ENCODE results near the gene AGBL4. TPM values are rescaled to one million over a fixed set of nuclear protein-coding genes. Genes with fewer than 3 reads are reported as not detected.

Gene AGBL4
- total RNA-seq, 4 donors from 2014 or later = 0.13 TPM; not detected in 3

DNA sequence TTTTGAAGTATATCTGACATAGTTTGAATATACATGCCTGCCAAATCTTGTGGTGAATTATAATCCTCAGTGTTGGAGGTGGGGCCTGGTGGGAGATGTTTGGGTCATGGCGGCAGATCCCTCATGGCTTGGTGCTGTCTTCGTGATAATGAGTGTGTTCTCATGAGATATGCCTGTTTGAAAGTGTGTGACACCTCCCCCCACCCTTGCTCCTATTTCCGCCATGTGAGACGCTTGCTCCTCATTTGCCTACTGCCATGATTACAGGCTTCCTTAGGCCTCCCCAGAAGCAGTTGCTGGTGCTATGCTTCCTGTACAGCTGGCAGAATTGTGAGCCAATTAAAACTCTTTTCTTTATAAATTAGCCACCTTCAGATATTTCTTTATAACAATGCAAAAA lies 810.5 kb downstream of the AGBL4 start:
- H3K36me3 ChIP-seq = no peaks in the 10 kb centered on the region
- no peaks in the 10 kb centered on the region for H3K27me3 ChIP-seq
- H3K9me3 ChIP-seq = no peaks in the 10 kb centered on the region
- H3K4me1 ChIP-seq = no peaks in the 10 kb centered on the region
- H3K27ac ChIP-seq (replicated peaks in 1 of 4) = no peak overlapping the region
- TF ChIP-seq POLR2AphosphoS5 (IDR thresholded peaks at IDR 0.05) (no peak), EP300 (IDR thresholded peaks at IDR 0.05) (no peak), POLR2A (IDR thresholded peaks at IDR 0.05; ENCODE audit: low read depth) (no peak)
- TF ChIP-seq, protein P1, sequence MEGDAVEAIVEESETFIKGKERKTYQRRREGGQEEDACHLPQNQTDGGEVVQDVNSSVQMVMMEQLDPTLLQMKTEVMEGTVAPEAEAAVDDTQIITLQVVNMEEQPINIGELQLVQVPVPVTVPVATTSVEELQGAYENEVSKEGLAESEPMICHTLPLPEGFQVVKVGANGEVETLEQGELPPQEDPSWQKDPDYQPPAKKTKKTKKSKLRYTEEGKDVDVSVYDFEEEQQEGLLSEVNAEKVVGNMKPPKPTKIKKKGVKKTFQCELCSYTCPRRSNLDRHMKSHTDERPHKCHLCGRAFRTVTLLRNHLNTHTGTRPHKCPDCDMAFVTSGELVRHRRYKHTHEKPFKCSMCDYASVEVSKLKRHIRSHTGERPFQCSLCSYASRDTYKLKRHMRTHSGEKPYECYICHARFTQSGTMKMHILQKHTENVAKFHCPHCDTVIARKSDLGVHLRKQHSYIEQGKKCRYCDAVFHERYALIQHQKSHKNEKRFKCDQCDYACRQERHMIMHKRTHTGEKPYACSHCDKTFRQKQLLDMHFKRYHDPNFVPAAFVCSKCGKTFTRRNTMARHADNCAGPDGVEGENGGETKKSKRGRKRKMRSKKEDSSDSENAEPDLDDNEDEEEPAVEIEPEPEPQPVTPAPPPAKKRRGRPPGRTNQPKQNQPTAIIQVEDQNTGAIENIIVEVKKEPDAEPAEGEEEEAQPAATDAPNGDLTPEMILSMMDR (IDR thresholded peaks at IDR 0.05) = no peak
- intact Hi-C loops (cut with DNase I) = no loop called here
- WGBS = 78% methylated on average over 4 of the region's 4 CpGs
- DNase-seq (ENCODE audit: extremely low spot score) = no peak
- no peak overlapping the region for H3K4me3 ChIP-seq

DNA sequence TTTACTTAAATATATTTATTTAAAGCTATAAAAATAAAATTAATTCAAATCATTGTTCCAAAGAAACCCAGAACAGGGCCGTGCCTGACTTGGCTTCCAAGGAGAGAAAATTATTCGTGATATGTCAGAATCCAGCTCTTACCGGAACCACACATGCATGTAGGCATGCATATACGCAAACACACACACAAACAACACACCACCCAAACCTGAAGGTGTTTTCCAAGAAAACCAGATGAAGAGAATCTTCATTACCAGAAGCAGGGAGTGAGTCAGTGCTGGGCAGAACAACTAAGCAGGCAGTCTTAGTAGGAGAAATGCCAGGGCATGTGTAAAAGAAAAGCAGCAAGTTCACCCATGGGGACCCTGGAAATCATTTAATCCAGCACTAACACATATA lies 815.0 kb downstream of the AGBL4 start:
- intact Hi-C loops (cut with DNase I) = no loop called here
- DNase-seq (ENCODE audit: extremely low spot score) = no peak
- TF ChIP-seq POLR2AphosphoS5 (IDR thresholded peaks at IDR 0.05) (no peak), POLR2A (IDR thresholded peaks at IDR 0.05; ENCODE audit: low read depth) (no peak), EP300 (IDR thresholded peaks at IDR 0.05) (no peak)
- TF ChIP-seq, protein P1 (IDR thresholded peaks at IDR 0.05) = no peak
- WGBS = 82% methylated on average over 4 of the region's 4 CpGs
- Histone ChIP-seq H3K27ac (replicated peaks in 1 of 4) (no peak overlapping the region), H3K4me3 (no peak overlapping the region), H3K27me3 (no peaks in the 10 kb centered on the region), H3K9me3 (no peaks in the 10 kb centered on the region), H3K36me3 (no peaks in the 10 kb centered on the region), H3K4me1 (no peaks in the 10 kb centered on the region)

DNA sequence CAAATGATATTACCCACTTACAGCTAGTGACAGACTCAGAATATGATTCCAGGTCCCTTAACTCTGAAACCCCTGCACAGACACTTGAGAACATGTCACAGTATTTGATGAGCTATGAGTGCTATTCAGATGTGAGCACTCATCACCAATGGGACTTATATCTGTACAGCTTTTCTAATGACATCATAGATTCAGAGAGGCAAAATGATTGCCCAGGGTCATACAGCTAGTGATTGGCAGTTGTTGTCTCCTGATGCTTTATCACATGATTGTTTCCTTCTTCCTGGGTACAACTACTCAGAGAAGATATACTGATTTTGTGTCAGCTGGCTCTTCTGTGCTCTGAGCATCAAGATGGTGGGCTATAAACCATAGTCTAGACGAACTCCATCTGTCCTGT lies 819.0 kb downstream of the AGBL4 start:
- no peak overlapping the region for H3K4me3 ChIP-seq
- no peak overlapping the region for H3K27ac ChIP-seq (replicated peaks in 1 of 4)
- no peaks in the 10 kb centered on the region for H3K27me3 ChIP-seq
- intact Hi-C loops (cut with DNase I) = no loop called here
- DNase-seq (ENCODE audit: extremely low spot score) = no peak
- peaks cover 0 to 8% (median 3%) of the 10 kb centered on the region in 4 donors for H3K9me3 ChIP-seq
- no peaks in the 10 kb centered on the region for H3K4me1 ChIP-seq
- TF ChIP-seq EP300 (IDR thresholded peaks at IDR 0.05) (no peak), POLR2A (IDR thresholded peaks at IDR 0.05; ENCODE audit: low read depth) (no peak), POLR2AphosphoS5 (IDR thresholded peaks at IDR 0.05) (no peak)
- TF ChIP-seq, protein P1 (IDR thresholded peaks at IDR 0.05) = no peak
- H3K36me3 ChIP-seq = no peaks in the 10 kb centered on the region
- 44% methylated on average over 1 of the region's 1 CpG for WGBS

DNA sequence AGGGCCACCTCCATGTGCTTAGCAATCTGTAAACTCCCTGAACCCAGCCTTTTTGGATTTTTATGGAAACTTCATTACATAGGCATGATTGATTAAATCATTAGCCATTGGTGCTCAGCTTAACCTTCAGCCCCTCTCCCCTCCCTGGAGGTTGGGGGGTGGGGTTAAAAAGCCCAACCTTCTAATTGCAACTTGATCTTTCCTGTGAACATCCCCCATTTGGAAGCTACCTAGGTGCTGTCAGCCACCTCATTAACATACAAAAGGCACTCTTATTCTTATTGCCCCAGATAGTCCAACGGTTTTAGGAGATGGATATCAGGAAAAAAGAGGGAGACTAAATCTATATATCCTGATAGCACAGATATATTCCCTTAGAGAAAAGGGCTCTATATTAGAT lies 823.0 kb downstream of the AGBL4 start:
- intact Hi-C loops (cut with DNase I) = no loop called here
- 69% methylated on average over 1 of the region's 1 CpG for WGBS
- no peaks in the 10 kb centered on the region for H3K27me3 ChIP-seq
- H3K4me1 ChIP-seq = no peaks in the 10 kb centered on the region
- H3K27ac ChIP-seq (replicated peaks in 1 of 4) = no peak overlapping the region
- no peak for DNase-seq (ENCODE audit: extremely low spot score)
- no peak overlapping the region for H3K4me3 ChIP-seq
- TF ChIP-seq EP300 (IDR thresholded peaks at IDR 0.05) (no peak), POLR2AphosphoS5 (IDR thresholded peaks at IDR 0.05) (no peak), POLR2A (IDR thresholded peaks at IDR 0.05; ENCODE audit: low read depth) (no peak)
- TF ChIP-seq, protein P1 (IDR thresholded peaks at IDR 0.05) = no peak
- peaks cover 0 to 9% (median 3%) of the 10 kb centered on the region in 4 donors for H3K9me3 ChIP-seq
- no peaks in the 10 kb centered on the region for H3K36me3 ChIP-seq

DNA sequence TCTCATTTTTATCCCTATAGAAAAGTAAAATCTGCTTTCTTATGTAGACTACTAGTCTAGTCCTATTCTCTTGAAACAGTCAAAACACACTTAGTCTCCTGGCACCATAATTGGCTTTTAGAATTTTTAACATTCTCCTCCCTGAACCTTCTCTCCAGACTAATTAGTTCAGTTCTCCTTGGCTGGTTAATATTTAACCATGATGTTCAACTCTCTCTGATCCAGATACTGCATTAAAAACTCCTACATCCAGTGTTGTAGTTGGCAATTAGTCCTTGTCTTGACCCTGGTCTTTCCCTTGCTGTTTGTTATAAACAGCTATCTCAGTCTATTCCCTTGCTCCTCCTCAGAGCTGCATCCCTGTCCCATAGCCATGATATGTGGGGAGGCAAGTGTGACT lies 824.2 kb downstream of the AGBL4 start:
- TF ChIP-seq POLR2A (IDR thresholded peaks at IDR 0.05; ENCODE audit: low read depth) (no peak), POLR2AphosphoS5 (IDR thresholded peaks at IDR 0.05) (no peak), EP300 (IDR thresholded peaks at IDR 0.05) (no peak)
- TF ChIP-seq, protein P1 (IDR thresholded peaks at IDR 0.05) = no peak
- Histone ChIP-seq H3K36me3 (no peaks in the 10 kb centered on the region), H3K4me1 (no peaks in the 10 kb centered on the region), H3K4me3 (no peak overlapping the region), H3K9me3 (peaks cover 0 to 15% (median 8%) of the 10 kb centered on the region in 4 donors), H3K27me3 (no peaks in the 10 kb centered on the region), H3K27ac (replicated peaks in 1 of 4) (no peak overlapping the region)
- intact Hi-C loops (cut with DNase I) = no loop called here
- DNase-seq (ENCODE audit: extremely low spot score) = no peak
